Amygdala (tissue), 56 donors: ENCODE measurements around the gene GALK2.

Experiments
- DNase-seq, 56 donors: peaks; one replicate each; lab custom pipeline; 2025; lab: John Stamatoyannopoulos, UW

The GALK2 gene

GRCh38 chr15:49169880-49170597, at the start of gene GALK2:
GALK2 (plus strand) TSS chr15:49170247; CDS start chr15:49170323, 76 bp downstream.
- DNase-seq, result peak; percentile 14 to 87 (median 67)

DNA sequence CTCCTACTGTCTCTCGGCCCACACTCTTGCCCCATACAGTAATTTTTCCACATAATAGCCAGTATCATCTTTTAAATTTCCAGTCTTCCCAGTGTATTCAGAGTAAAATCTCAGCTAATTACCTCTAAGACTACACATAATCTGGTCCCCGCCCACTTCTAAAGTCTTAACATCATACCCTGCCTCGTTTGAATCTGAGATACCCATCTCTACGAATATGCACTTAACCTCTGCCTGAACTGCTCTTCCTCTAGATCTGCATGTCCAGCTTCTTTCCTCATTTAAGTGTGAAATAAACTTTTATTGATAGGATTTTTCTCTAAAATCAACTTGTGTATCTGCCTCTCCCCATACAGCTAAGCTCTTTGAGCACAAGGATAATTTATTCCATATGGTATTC, 49.2 kb upstream of the GALK2 start:
- DNase-seq, result no peak

- DNase-seq, result no peak
Measured at GRCh38 chr15:49121901-49122300, 48.1 kb upstream of the GALK2 start.

DNA sequence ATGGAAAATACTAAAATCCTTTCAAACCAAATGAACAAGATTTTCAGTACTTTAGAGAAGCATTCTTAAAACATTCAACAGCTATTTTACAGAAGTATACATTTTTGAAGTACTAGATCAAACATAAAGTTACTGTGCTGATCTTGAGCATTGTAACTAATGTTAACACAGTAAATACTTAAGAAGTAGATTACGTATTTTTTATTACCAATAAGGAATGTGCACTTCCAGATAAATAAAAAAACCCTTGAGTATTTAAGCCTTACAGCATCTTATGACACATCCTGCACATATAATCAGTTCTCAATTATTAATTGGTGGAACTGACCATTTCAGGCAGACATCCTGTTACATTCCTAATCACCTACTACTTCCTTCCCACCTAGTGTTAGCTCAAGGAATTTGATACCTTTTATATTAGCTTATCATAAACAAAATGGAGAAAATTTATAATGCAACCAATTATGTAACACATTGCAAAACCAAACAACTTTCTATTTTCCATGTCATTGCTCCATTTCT, 47.4 kb upstream of the GALK2 start:
- DNase-seq, result no peak

DNA sequence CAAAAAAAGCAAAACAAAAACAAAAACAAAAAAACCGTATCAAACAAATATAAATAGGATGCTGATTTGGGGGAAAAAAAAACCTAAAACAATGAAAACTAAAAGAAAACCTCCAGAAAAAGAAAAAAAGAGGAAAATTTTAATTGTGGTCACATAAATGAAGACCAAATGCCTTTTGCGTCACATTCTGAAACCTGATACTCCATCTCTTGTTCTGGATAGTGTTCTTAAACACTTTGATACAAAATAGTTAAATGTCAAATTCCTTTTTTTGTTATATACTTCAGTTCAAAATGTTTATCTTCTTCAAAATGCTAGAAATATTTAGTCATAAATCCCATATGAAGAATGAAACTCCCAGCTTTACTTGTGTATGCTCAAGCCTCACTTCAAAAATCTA, 45.7 kb upstream of the GALK2 start:
- no peak for DNase-seq

DNA sequence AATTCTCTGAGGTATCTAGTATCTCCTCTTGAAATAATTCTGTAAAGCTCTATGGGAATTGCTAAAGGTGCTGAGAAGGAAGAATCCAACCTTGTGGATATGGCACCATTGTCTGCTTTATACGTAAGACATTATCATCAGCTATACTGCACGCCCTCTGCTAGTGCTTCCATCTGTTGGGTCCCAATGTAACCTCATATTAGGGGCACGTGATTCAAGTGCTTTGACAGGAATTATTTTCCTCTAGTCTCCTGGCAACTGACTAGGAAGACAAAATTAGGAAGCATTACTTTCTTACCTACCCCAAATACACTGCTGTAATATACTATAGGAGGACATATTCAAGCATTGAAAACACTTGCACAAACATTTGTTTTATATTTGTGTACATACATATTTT, 38.6 kb upstream of the GALK2 start:
- DNase-seq, result no peak

- no peak for DNase-seq
Measured at GRCh38 chr15:49134683-49135341, 35.2 kb upstream of the GALK2 start.

DNA sequence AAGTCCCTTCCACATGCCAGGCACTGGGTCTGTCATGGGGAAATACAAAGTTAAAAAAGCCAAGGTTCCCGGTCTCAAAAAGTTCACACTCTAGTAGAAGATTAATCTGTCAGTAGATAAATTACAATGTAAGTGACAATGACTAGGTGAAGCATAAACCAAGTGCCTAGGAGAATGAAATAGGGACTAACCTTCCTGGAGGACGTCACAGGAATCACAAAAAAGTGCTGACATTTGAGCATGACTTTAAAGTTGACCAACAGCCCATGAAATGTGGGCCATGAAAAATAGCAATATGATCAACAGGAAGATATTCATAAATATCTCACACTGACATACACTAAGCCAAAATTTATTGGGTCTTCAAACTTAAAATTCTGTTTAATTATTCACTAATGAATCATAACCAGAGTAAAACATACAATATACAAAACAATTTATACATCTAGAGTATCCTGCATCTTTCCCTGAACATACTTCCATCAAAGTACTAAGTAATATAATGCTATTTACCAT, 34.6 kb upstream of the GALK2 start:
- DNase-seq, result no peak

DNA sequence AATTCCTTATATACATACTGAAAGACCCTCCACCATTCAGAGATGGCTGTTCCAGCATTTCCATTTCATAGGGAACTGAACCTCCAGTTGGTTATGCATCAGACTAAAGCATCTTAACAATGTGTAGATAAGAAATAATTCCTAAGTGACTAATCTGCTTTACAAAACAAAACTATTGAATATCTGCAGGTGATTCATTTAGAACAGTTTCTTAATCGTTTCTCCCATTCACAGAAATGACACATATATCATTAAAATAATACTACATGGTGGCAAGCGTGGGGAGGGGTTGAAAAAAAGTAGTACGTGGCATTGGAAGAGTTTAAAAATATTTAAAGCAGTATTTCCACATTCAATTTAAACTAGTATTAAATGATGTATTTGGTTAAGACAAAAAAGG, 34.1 kb upstream of the GALK2 start:
- DNase-seq, result no peak

- DNase-seq, result peak in 1 of 56 donors; percentile 10
Measured at GRCh38 chr15:49137861-49138260, 32.2 kb upstream of the GALK2 start.

- peak in 16 of 56 donors; percentile 0 to 74 (median 6) for DNase-seq
Measured at GRCh38 chr15:49145651-49146609, 24.1 kb upstream of the GALK2 start.

- no peak for DNase-seq
Measured at GRCh38 chr15:49148298-49148697, 21.7 kb upstream of the GALK2 start.

DNA sequence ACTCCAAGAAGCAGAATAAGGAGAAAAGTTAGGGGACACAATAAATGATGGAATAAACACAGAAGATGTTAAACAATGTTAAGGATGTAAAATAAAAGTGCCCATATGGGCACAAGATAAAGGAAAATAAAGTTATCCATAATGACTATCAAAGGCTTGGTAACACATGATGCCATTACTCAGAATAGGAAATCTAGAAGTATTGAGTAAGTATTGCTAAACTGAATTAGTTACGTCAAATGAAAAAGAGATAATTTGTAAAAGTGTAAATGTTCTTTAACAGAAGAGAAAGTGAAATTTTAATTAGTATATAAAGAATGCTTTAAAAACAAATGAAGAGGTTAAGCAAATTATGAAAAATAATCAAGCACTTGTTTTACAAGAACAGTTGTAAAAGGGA, 21.3 kb upstream of the GALK2 start:
- no peak for DNase-seq

GRCh38 chr15:49151831-49152230, 18.2 kb upstream of the GALK2 start:
- DNase-seq, result no peak

DNA sequence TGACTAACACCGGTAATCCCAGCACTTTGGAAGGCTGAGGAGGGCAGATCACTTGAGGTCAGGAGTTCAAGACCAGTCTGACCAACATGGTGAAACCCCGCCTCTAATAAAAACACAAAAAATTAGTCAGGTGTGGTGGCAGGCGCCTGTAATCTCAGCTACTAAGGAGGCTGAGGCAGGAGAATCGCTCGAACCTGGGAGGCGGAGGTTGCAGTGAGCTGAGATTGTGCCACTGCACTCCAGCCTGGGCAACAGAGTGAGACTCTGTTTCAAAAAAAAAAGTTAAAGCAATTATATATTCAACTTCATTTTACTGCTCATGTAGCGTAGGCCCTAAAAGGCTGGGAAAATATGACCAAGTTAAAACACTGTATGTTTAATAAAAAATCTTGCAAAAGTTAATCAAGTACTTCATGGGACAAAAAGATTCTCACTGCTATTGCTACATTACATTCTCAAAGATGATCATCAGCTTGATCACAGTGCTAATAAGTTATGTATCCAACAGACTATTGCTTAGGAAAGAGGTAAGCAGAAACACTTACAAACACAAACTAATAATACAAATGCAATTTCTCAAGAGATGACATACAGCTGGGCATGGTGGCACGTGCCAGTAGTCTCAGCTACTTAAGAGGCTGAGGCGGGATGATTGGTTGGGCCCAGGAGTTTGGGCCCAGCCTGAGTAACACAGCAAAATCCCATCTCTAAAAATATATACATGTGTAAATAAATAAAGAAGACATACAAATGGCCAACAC, 17.3 kb upstream of the GALK2 start:
- DNase-seq, result no peak

- DNase-seq, result no peak
Measured at GRCh38 chr15:49154359-49154758, 15.7 kb upstream of the GALK2 start.

DNA sequence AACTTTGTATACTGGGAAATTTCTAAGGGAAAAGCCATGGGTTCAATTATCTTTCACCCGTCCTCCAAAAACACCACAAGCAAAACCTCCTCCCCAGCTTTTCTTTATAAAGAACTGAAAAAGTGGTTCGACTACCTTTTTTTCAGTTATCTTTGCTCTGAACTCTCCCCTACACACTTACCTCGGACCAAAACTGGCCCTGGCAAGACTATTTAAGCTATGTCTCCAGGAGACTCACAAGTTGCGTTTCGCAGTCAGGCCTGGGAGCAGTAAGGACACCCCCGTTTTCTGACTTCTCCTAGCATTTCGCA, 15.3 kb upstream of the GALK2 start:
- no peak for DNase-seq

- DNase-seq, result peak; percentile 77 to 99 (median 93)
Measured at GRCh38 chr15:49155110-49155833, 14.8 kb upstream of the GALK2 start, which contains the start of gene COPS2. COPS2 (minus strand) TSS chr15:49155599; CDS start chr15:49155578, 21 bp downstream.
